Caco-2 (cell line): Measurements from ENCODE around the gene EMP3. TPM values are rescaled to one million over a fixed set of nuclear protein-coding genes. Genes with fewer than 3 reads are reported as not detected.

Source experiments
- BruUV-seq: library from RNA; stranded (reverse); fragments of 400-500 nt; replicated peaks from 2 replicates; lab custom pipeline; 2021; lab: Mats Ljungman, UMichigan
- CTCF ChIA-PET: fragments of 300-600 bp; sonication (Branson Sonifier 250); formaldehyde crosslinking; loops from one replicate; lab custom pipeline; 2022; ENCODE audit warnings: antibody characterized with exemption; lab: Charles Lee
- POLR2A ChIA-PET: fragments of 300-600 bp; sonication (Branson Sonifier 250); formaldehyde crosslinking; loops from one replicate; lab custom pipeline; 2022; ENCODE audit warnings: antibody characterized with exemption; lab: Charles Lee
- DNase-seq, 2 experiments: peaks; one replicate each; pipeline versions ENCODE4 v3.0.0 to v3.0.0-alpha.2; 2020 to 2022
- H3K27me3 ChIP-seq: replicated peaks from 2 replicates; pipeline ENCODE4 v1.6.0; 2011; ENCODE audit warnings: low read length; ENCODE audit not compliant: control insufficient read depth, insufficient read depth
- H3K36me3 ChIP-seq: 2 replicates; pipeline ENCODE4 v1.5.1; 2011; ENCODE audit warnings: low read length; ENCODE audit not compliant: control insufficient read depth, insufficient read depth
- H3K4me1 ChIP-seq: fragments of 250-450 bp; sonication (Bioruptor Pico); 2 replicates; pipeline ENCODE4 v1.5.1; 2020; ENCODE audit warnings: mild to moderate bottlenecking
- H3K4me3 ChIP-seq: 2 replicates; pipeline ENCODE4 v1.5.1; 2011; ENCODE audit warnings: low read depth, mild to moderate bottlenecking, control low read depth, low read length
- H3K9me3 ChIP-seq: fragments of 250-450 bp; sonication (Bioruptor Pico); 2 replicates; pipeline ENCODE4 v1.5.1; 2020; ENCODE audit warnings: mild to moderate bottlenecking, moderate library complexity
- H3K27ac Mint-ChIP-seq: one replicate; pipeline ENCODE4 v1.8.0; 2022; ENCODE audit warnings: mixed read lengths; ENCODE audit not compliant: unreplicated experiment
- H3K27me3 Mint-ChIP-seq: one replicate; pipeline ENCODE4 v1.8.0; 2022; ENCODE audit warnings: mixed read lengths; ENCODE audit not compliant: insufficient read depth, unreplicated experiment
- H3K36me3 Mint-ChIP-seq: one replicate; pipeline ENCODE4 v1.8.0; 2022; ENCODE audit warnings: mild to moderate bottlenecking, mixed read lengths; ENCODE audit not compliant: insufficient read depth, unreplicated experiment
- H3K4me1 Mint-ChIP-seq: one replicate; pipeline ENCODE4 v1.8.0; 2022; ENCODE audit warnings: low read depth, mixed read lengths; ENCODE audit not compliant: unreplicated experiment
- H3K4me3 Mint-ChIP-seq: one replicate; pipeline ENCODE4 v1.8.0; 2022; ENCODE audit warnings: mild to moderate bottlenecking, moderate library complexity, mixed read lengths; ENCODE audit not compliant: unreplicated experiment
- H3K9me3 Mint-ChIP-seq: one replicate; pipeline ENCODE4 v1.8.0; 2022; ENCODE audit warnings: mixed read lengths; ENCODE audit not compliant: unreplicated experiment
- CTCF ChIP-seq, 2 experiments: fragments of 200-600 bp in 1 of 2; IDR thresholded peaks; 1 replicate in 1 of 2; 2 replicates in 1 of 2; pipeline versions ENCODE4 v1.5.1 to v1.8.0; 2011 to 2022; ENCODE audit warnings: antibody characterized with exemption in 1 of 2, control low read depth in 1 of 2, inconsistent platforms in 1 of 2, low read depth in 1 of 2, low read length in 1 of 2, mild to moderate bottlenecking in 1 of 2, moderate library complexity in 1 of 2; ENCODE audit not compliant: insufficient read depth in 1 of 2, severe bottlenecking in 1 of 2, unreplicated experiment in 1 of 2
- intact Hi-C: fragments of 100-400 bp; cut with micrococcal nuclease; formaldehyde crosslinking; loops from one replicate; pipeline ENCODE4 v1.10.0; 2022; ENCODE audit not compliant: unreplicated experiment
- total RNA-seq: library from RNA; stranded (reverse); gene quantifications from 2 replicates; pipeline ENCODE4 v1.2.3, GENCODE V29; 2022

EMP3 gene
- total RNA-seq, 1 experiment from 2014 or later: 6.8 TPM

DNA sequence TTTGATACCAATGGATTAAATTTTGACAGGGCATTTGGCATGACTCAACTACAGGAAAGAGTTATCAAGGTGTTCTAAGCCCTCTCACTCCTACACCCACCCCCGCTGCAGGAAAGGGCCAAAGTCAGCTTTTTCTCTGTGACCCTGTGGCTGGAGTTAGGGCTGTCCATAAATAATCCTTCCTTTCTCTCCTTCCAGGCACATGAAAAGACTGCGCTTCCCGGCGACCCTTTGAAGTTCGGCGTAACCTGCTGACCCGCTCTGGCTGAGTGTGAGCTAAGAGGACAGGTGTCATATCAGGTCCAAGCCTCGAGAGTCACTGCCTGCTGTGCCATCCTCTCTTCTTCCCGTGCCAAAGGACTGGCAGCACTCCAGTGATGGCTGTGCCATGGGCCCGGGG is 29.9 kb upstream of the EMP3 start:
- intact Hi-C loops: no loop called here
- H3K36me3 Mint-ChIP-seq: peaks cover 7% of the 10 kb centered on the region
- no peak overlapping the region for H3K27ac Mint-ChIP-seq
- no peak overlapping the region for H3K4me3 Mint-ChIP-seq
- no peaks in the 10 kb centered on the region for H3K36me3 ChIP-seq
- no TSS peak for BruUV-seq
- no peaks in the 10 kb centered on the region for H3K27me3 Mint-ChIP-seq
- DNase-seq: peak; percentile 36 to 59
- no peaks in the 10 kb centered on the region; the same call in 1 of the 2 replicates for H3K27me3 ChIP-seq
- POLR2A ChIA-PET: no interaction called here
- H3K4me1 ChIP-seq: peaks cover 12% of the 10 kb centered on the region
- no peaks in the 10 kb centered on the region for H3K9me3 Mint-ChIP-seq
- H3K4me1 Mint-ChIP-seq: peaks cover 13% of the 10 kb centered on the region
- CTCF ChIA-PET: interaction anchor here (0.7 to 1.5 kb wide), 3 partner anchors 14 to 38 kb away, joined by 3 read pairs; no protein-coding TSS in a partner anchor
- no peak overlapping the region for H3K4me3 ChIP-seq
- no peaks in the 10 kb centered on the region for H3K9me3 ChIP-seq
- no peak for TF ChIP-seq CTCF (IDR thresholded peaks at IDR 0.05; ENCODE audit: insufficient read depth in 1 of 2, low read depth in 1 of 2, low read length in 1 of 2, severe bottlenecking in 1 of 2, unreplicated experiment in 1 of 2)

DNA sequence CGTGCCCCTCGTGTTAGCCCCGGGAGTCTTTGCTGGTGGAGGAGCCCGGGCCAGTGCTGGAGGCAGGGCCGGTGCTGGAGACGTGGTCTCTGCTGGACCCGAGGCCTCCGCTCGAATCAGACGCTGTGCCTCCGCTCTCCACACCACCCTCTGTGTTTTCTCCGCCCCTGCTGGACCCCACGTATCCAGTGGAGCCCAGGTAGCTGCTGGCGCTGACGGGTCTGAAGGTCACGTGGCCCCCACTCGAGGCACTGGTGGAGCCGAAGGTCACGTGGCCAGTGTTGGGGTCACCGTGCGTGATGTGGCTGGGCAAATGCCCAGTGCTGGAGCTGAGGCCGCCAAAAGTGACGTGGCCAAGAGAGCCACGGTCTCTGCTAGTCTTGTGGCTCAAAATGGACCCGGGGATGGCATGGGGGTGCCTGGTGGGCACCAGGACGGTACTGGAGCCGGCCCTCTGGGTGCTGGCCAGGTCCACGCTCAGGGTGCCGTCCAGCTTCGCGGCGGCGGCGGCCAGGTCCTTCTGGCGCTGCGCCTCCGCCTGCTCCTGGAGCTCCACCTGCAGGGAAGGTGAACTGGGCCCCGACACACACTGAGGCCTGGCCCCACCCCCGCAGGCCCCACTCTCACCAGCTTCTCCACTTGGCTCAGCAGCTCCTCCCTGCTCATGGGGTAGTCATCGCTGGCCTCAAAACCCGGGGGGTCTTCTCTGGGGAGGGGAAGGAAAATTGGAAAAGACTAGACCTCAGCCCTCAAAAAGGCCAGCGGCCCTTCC is 28.2 kb upstream of the EMP3 start:
- Mint-ChIP-seq H3K9me3 (no peaks in the 10 kb centered on the region), H3K4me3 (no peak overlapping the region), H3K27ac (no peak overlapping the region), H3K27me3 (no peaks in the 10 kb centered on the region), H3K36me3 (no peaks in the 10 kb centered on the region), H3K4me1 (peaks cover 13% of the 10 kb centered on the region)
- no peak for DNase-seq
- Histone ChIP-seq H3K27me3 (no peaks in the 10 kb centered on the region), H3K36me3 (no peaks in the 10 kb centered on the region), H3K4me1 (0 out of 2 replicates have a peak, but pooled peaks cover 6% of the 10 kb centered on the region), H3K9me3 (no peaks in the 10 kb centered on the region), H3K4me3 (no peak overlapping the region)
- ChIA-PET CTCF (interaction anchor here (0.9 kb wide), 1 partner anchor 26 kb away, joined by 3 read pairs; no protein-coding TSS in a partner anchor), POLR2A (no interaction called here)
- intact Hi-C loops: no loop called here
- no TSS peak for BruUV-seq
- TF ChIP-seq CTCF (IDR thresholded peaks at IDR 0.05; ENCODE audit: insufficient read depth in 1 of 2, low read depth in 1 of 2, low read length in 1 of 2, severe bottlenecking in 1 of 2, unreplicated experiment in 1 of 2): no peak

DNA sequence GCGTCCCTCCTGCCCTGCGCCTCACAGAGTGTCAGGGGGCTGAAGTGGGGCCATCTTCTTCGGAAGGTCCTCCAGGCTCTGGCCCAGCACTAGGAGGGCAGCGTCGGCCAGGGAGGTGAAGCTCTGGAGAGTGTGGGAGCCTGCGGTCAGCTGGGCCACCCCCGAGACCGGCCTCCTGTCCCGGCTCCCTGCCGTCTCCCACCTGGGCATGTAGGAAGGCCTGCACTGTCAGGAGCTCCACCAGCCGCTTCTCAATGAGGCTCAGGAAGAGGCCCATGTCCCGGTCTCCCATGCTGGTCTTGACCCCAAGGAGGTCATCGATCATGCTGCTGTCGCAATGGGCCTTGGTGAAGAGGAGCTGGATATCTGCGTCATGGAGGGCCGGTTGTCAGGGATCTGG is 27.4 kb upstream of the EMP3 start:
- Mint-ChIP-seq H3K9me3 (no peaks in the 10 kb centered on the region), H3K4me1 (peaks cover 13% of the 10 kb centered on the region), H3K36me3 (no peaks in the 10 kb centered on the region), H3K27ac (no peak overlapping the region), H3K27me3 (no peaks in the 10 kb centered on the region), H3K4me3 (no peak overlapping the region)
- Histone ChIP-seq H3K9me3 (no peaks in the 10 kb centered on the region), H3K27me3 (no peaks in the 10 kb centered on the region), H3K36me3 (no peaks in the 10 kb centered on the region), H3K4me1 (0 out of 2 replicates have a peak, but pooled peaks cover 6% of the 10 kb centered on the region), H3K4me3 (no peak overlapping the region)
- TF ChIP-seq CTCF (IDR thresholded peaks at IDR 0.05; ENCODE audit: insufficient read depth in 1 of 2, low read depth in 1 of 2, low read length in 1 of 2, severe bottlenecking in 1 of 2, unreplicated experiment in 1 of 2): no peak
- CTCF ChIA-PET: no interaction called here
- POLR2A ChIA-PET: no interaction called here
- intact Hi-C loops: no loop called here
- no TSS peak for BruUV-seq
- DNase-seq: no peak
